ENCODE measurements around the gene PARD3. TPM values are rescaled to one million over a fixed set of nuclear protein-coding genes. Genes with fewer than 3 reads are reported as not detected.

The PARD3 gene
- total and polyA plus RNA-seq, 10 of the 15 experiments (the other 5 are each of a cell fraction or from before 2014, with no cell fraction given): 2.6 to 43.1 (median 13.9) TPM

- Histone ChIP-seq H2AFZ (ENCODE audit: control insufficient read depth, low read depth, low read length) (no peak overlapping the region), H3K36me3 (ENCODE audit: control insufficient read depth in 2 of 2, insufficient read depth in 2 of 2, low read length in 1 of 2) (no peaks in the 10 kb centered on the region), H3K27ac (ENCODE audit: control insufficient read depth, insufficient read depth) (no peak overlapping the region), H3K4me3 (no peak overlapping the region), H3K79me2 (ENCODE audit: control insufficient read depth, insufficient read depth, low read length) (no peaks in the 10 kb centered on the region), H3K27me3 (replicated peaks in 1 of 2; ENCODE audit: control insufficient read depth in 2 of 2, insufficient read depth in 2 of 2, low read length in 1 of 2) (no peaks in the 10 kb centered on the region), H4K20me1 (ENCODE audit: control insufficient read depth, insufficient read depth) (no peaks in the 10 kb centered on the region), H3K9ac (ENCODE audit: control insufficient read depth, insufficient read depth, low read length) (no peak overlapping the region), H3K9me3 (replicated peaks; ENCODE audit: control insufficient read depth, insufficient read depth, low read length) (no peaks in the 10 kb centered on the region), H3K4me1 (ENCODE audit: control insufficient read depth, insufficient read depth, low read length) (no peaks in the 10 kb centered on the region), H3K4me2 (ENCODE audit: control insufficient read depth, insufficient read depth) (no peak overlapping the region)
- in situ Hi-C loops (cut with MboI) (no loop called here), intact Hi-C loops (cut with micrococcal nuclease; ENCODE audit: unreplicated experiment) (no loop called here)
- no TSS peak for BruUV-seq (replicated peaks)
- ChIA-PET RAD21 (ENCODE audit: unreplicated experiment) (interaction anchor here (0.9 kb wide), 1 partner anchor 10 kb away, joined by 3 read pairs; no protein-coding TSS in a partner anchor), CTCF (interaction anchor here (0.9 to 1.9 kb wide), 3 partner anchors 12 to 171 kb away, joined by 3 to 6 read pairs (median 3); no protein-coding TSS in a partner anchor), POLR2A (no interaction called here), SMC1A (ENCODE audit: uncharacterized antibody, unreplicated experiment) (interaction anchor here (0.8 to 2.0 kb wide), 7 partner anchors 9 to 59 kb away, joined by 3 to 7 read pairs (median 3); no protein-coding TSS in a partner anchor)
- DNase-seq (ENCODE audit: low read depth, low spot score) (no peak), ATAC-seq (no peak), FAIRE-seq (no peak)
- TF ChIP-seq ESRRA (IDR thresholded peaks at IDR 0.05; ENCODE audit: low read length) (no peak), BCLAF1 (IDR thresholded peaks at IDR 0.05) (no peak), HCFC1 (IDR thresholded peaks at IDR 0.05; ENCODE audit: low read length) (no peak), TCF12 (IDR thresholded peaks at IDR 0.05; ENCODE audit: low read depth, low read length) (no peak), RB1 (IDR thresholded peaks at IDR 0.05; ENCODE audit: borderline replicate concordance) (no peak), IKZF2 (IDR thresholded peaks at IDR 0.05) (no peak), ETV6 (conservative IDR thresholded peaks at IDR 0.05 in 1 of 2, IDR thresholded peaks at IDR 0.05 in 1 of 2; ENCODE audit: borderline replicate concordance in 1 of 2, low read depth in 1 of 2) (no peak), SMC3 (IDR thresholded peaks at IDR 0.05; ENCODE audit: borderline replicate concordance, low read length) (no peak), NFIC (IDR thresholded peaks at IDR 0.05; ENCODE audit: low read depth, low read length) (no peak), NKRF (conservative IDR thresholded peaks at IDR 0.05) (no peak), SREBF2 (IDR thresholded peaks at IDR 0.05; ENCODE audit: low read length) (no peak), TBL1XR1 (IDR thresholded peaks at IDR 0.05; ENCODE audit: low read depth, low read length) (no peak), HSF1 (IDR thresholded peaks at IDR 0.05; ENCODE audit: low read depth, low read length) (no peak), EED (IDR thresholded peaks at IDR 0.05; ENCODE audit: low read depth) (no peak), KLF5 (IDR thresholded peaks at IDR 0.05; ENCODE audit: partially characterized antibody) (no peak), NR2C2 (IDR thresholded peaks at IDR 0.05; ENCODE audit: borderline replicate concordance, control insufficient read depth, insufficient read length, low read depth) (no peak), NFXL1 (IDR thresholded peaks at IDR 0.05; ENCODE audit: borderline replicate concordance) (no peak), RUNX3 (IDR thresholded peaks at IDR 0.05; ENCODE audit: low read length) (no peak), MYB (IDR thresholded peaks at IDR 0.05; ENCODE audit: borderline replicate concordance, low read depth, low read length) (no peak), CBFB (IDR thresholded peaks at IDR 0.05; ENCODE audit: low read depth) (no peak)
- WGBS (ENCODE audit: insufficient coverage, insufficient replicate concordance, low lambda C conversion rate, missing lambda C conversion rate): 18% methylated on average over 3 of the region's 3 CpGs
Measured at GRCh38 chr10:34467364-34467763, 347.7 kb downstream of the PARD3 start.

All from GM12878 (cell line).